Ectodermal cell (in vitro differentiated cells): ENCODE data around the gene HOMEZ.
A peak's percentile ranks its signal among the peaks of the same experiment; 100 is the strongest.

Experiments used
- H3K27ac ChIP-seq: 2 replicates; pipeline ENCODE4 v1.7.0; 2013; ENCODE audit warnings: mild to moderate bottlenecking, low read depth, low read length; ENCODE audit not compliant: insufficient read depth, poor library complexity, severe bottlenecking
- H3K27me3 ChIP-seq: 2 replicates; pipeline ENCODE4 v1.7.0; 2013; ENCODE audit warnings: mild to moderate bottlenecking, low read length; ENCODE audit not compliant: insufficient read depth, control insufficient read depth, poor library complexity, severe bottlenecking
- H3K36me3 ChIP-seq: one replicate; pipeline ENCODE4 v1.7.0; 2013; ENCODE audit warnings: low read length; ENCODE audit not compliant: control insufficient read depth, insufficient read depth
- H3K4me1 ChIP-seq: one replicate; pipeline ENCODE4 v1.7.0; 2013; ENCODE audit warnings: low read length; ENCODE audit not compliant: control insufficient read depth, insufficient read depth
- H3K4me3 ChIP-seq: 2 replicates; pipeline ENCODE4 v1.7.0; 2013; ENCODE audit warnings: low read depth, low read length, control low read depth; ENCODE audit not compliant: insufficient read depth
- H3K9me3 ChIP-seq: 2 replicates; pipeline ENCODE4 v1.7.0; 2013; ENCODE audit warnings: mild to moderate bottlenecking, low read length, moderate library complexity; ENCODE audit not compliant: control insufficient read depth
- WGBS, 2 experiments: methylation state at CpG; one replicate each; pipeline ENCODE4 v1.1.7; 2013; ENCODE audit warnings: missing lambda C conversion rate in 2 of 2; 5-methylcytosine and 5-hydroxymethylcytosine counted together

The HOMEZ gene

GRCh38 chr14:23322568-23323517 lies 36.9 kb upstream of the HOMEZ start:
- H3K4me3 ChIP-seq = peak overlapping the region; percentile 95
- peaks cover 9% of the 10 kb centered on the region for H3K4me1 ChIP-seq
- H3K27me3 ChIP-seq = no peaks in the 10 kb centered on the region
- H3K27ac ChIP-seq = peak overlapping the region; percentile 63
- no peaks in the 10 kb centered on the region for H3K9me3 ChIP-seq
- peaks cover 26% of the 10 kb centered on the region for H3K36me3 ChIP-seq
- 62 to 65% methylated on average over 10 of the region's 10 CpGs for WGBS, 2 experiments

- H3K36me3 ChIP-seq = peaks cover 26% of the 10 kb centered on the region
- H3K4me1 ChIP-seq = peaks cover 9% of the 10 kb centered on the region
- no peaks in the 10 kb centered on the region for H3K9me3 ChIP-seq
- peak overlapping the region; percentile 95 for H3K4me3 ChIP-seq
- peak overlapping the region; percentile 92 for H3K27ac ChIP-seq
- no peaks in the 10 kb centered on the region for H3K27me3 ChIP-seq
- WGBS, 2 experiments = 0% methylated on average over 63 to 64 of the region's 64 CpGs
Observed at GRCh38 chr14:23321572-23322547, 35.9 kb upstream of the HOMEZ start.

- Histone ChIP-seq H3K4me1 (peaks cover 9% of the 10 kb centered on the region), H3K4me3 (peak within 1 kb of the TSS; percentile 95), H3K9me3 (no peaks in the 10 kb centered on the region), H3K27ac (peak within 1 kb of the TSS; percentile 92), H3K27me3 (no peaks in the 10 kb centered on the region), H3K36me3 (peaks cover 26% of the 10 kb centered on the region)
- WGBS, 2 experiments = 5 to 6% methylated on average over 63 of the region's 63 CpGs
Observed at GRCh38 chr14:23320584-23321571, 34.9 kb upstream of the HOMEZ start, which contains the start of gene PABPN1. Gene PABPN1 (plus strand): TSS chr14:23321457. CDS start chr14:23321470, 13 bp downstream.

- Histone ChIP-seq H3K9me3 (no peaks in the 10 kb centered on the region), H3K4me3 (peak overlapping the region; percentile 40), H3K4me1 (peaks cover 9% of the 10 kb centered on the region), H3K36me3 (peaks cover 19% of the 10 kb centered on the region), H3K27me3 (no peaks in the 10 kb centered on the region), H3K27ac (peak overlapping the region; percentile 83)
- WGBS, 2 experiments = 95 to 96% methylated on average over 17 of the region's 17 CpGs
Observed at GRCh38 chr14:23319746-23320583, 34.0 kb upstream of the HOMEZ start.

GRCh38 chr14:23316300-23316699 lies 30.4 kb upstream of the HOMEZ start:
- Histone ChIP-seq H3K36me3 (no peaks in the 10 kb centered on the region), H3K27ac (no peak overlapping the region), H3K4me1 (peaks cover 5% of the 10 kb centered on the region), H3K27me3 (no peaks in the 10 kb centered on the region), H3K9me3 (no peaks in the 10 kb centered on the region), H3K4me3 (no peak overlapping the region)
- 89 to 95% methylated on average over 4 of the region's 5 CpGs for WGBS, 2 experiments

- no peaks in the 10 kb centered on the region for H3K27me3 ChIP-seq
- peaks cover 18% of the 10 kb centered on the region for H3K4me1 ChIP-seq
- no peaks in the 10 kb centered on the region for H3K9me3 ChIP-seq
- WGBS, 2 experiments = 89 to 100% methylated on average over 1 of the region's 1 CpG
- H3K4me3 ChIP-seq = no peak overlapping the region
- peaks cover 4% of the 10 kb centered on the region for H3K36me3 ChIP-seq
- no peak overlapping the region for H3K27ac ChIP-seq
Observed at GRCh38 chr14:23310546-23310945, 24.6 kb upstream of the HOMEZ start.

GRCh38 chr14:23308721-23309445 lies 23.0 kb upstream of the HOMEZ start:
- Histone ChIP-seq H3K4me1 (peaks cover 18% of the 10 kb centered on the region), H3K9me3 (no peaks in the 10 kb centered on the region), H3K27ac (no peak overlapping the region), H3K36me3 (peaks cover 4% of the 10 kb centered on the region), H3K27me3 (peaks cover 5% of the 10 kb centered on the region), H3K4me3 (no peak overlapping the region)
- 95% methylated on average over 17 of the region's 17 CpGs for WGBS, 2 experiments

GRCh38 chr14:23307687-23308644 lies 22.0 kb upstream of the HOMEZ start:
- Histone ChIP-seq H3K27ac (no peak overlapping the region), H3K4me3 (peak overlapping the region; percentile 61), H3K36me3 (peaks cover 4% of the 10 kb centered on the region), H3K27me3 (peaks cover 14% of the 10 kb centered on the region), H3K9me3 (no peaks in the 10 kb centered on the region), H3K4me1 (peaks cover 18% of the 10 kb centered on the region)
- WGBS, 2 experiments = 93% methylated on average over 22 of the region's 22 CpGs
